ENCODE data around the gene HORMAD2.

HORMAD2 gene

DNA sequence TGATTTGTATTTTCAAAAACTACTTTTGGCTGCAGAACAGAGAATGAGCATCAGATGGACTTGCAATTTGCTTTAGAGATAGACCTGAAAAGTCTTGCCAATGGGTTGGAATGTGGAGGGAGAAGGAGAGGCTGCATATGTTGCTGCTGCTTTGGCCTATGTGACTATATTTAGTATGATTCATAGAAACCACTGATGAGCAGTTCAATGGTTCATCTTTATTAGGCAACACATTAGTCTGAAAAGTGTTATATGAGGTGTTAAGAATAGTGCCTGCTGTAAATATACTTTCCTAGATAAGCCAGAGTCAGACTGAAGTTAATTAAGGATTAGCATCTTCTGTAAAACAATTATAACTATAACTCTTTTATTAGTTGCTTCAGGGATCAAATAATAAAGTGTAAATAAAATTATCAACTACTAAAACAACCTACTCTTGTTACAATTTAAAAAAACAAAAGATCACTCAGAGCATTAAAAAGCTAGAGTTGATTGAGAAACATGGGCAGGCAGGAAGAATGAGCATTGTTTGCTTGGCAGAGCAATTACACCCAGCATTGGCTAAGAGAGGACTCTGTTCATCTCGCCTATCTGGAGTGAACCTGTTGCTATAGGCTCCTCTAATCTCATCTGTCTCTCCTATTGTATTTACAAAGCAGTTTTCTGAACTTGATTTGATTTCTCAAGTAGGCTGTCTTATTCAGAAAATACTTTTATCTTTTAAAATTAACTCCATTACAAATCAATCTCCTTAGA lies 36.3 kb downstream of the HORMAD2 start:
- no peak overlapping the region for H3K4me3 ChIP-seq (ENCODE audit: low read depth, low read length)
- DNase-seq (ENCODE audit: low read depth) = peak; percentile 67
- TF ChIP-seq, protein P1, sequence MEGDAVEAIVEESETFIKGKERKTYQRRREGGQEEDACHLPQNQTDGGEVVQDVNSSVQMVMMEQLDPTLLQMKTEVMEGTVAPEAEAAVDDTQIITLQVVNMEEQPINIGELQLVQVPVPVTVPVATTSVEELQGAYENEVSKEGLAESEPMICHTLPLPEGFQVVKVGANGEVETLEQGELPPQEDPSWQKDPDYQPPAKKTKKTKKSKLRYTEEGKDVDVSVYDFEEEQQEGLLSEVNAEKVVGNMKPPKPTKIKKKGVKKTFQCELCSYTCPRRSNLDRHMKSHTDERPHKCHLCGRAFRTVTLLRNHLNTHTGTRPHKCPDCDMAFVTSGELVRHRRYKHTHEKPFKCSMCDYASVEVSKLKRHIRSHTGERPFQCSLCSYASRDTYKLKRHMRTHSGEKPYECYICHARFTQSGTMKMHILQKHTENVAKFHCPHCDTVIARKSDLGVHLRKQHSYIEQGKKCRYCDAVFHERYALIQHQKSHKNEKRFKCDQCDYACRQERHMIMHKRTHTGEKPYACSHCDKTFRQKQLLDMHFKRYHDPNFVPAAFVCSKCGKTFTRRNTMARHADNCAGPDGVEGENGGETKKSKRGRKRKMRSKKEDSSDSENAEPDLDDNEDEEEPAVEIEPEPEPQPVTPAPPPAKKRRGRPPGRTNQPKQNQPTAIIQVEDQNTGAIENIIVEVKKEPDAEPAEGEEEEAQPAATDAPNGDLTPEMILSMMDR (conservative IDR thresholded peaks at IDR 0.05; ENCODE audit: low read depth, low read length) = no peak

DNA sequence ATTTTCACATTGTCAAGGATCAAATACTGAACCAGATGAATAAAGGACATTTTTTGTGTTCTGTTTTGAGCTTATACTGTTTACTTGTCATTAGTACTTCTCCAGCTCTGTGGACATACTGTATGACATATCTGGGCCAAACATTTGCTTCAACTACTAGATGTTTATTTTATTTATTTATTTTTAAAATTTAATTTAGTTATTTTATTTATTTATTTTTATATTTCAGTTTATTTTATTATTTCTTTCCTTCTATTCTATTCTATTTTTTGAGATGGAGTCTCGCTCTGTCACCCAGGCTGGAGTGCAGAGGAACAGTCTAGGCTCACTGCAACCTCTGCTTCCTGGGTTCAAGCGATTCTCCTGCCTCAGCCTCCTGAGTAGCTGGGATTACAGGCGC lies 37.0 kb downstream of the HORMAD2 start:
- no peak overlapping the region for H3K4me3 ChIP-seq (ENCODE audit: low read depth, low read length)
- DNase-seq (ENCODE audit: low read depth) = no peak
- TF ChIP-seq, protein P1 (conservative IDR thresholded peaks at IDR 0.05; ENCODE audit: low read depth, low read length) = no peak

- TF ChIP-seq, protein P1 (conservative IDR thresholded peaks at IDR 0.05; ENCODE audit: low read depth, low read length) = no peak
- no peak overlapping the region for H3K4me3 ChIP-seq (ENCODE audit: low read depth, low read length)
- DNase-seq (ENCODE audit: low read depth) = no peak
These were observed 38.0 kb downstream of the HORMAD2 start for GRCh38 chr22:30118291-30118690.

- TF ChIP-seq, protein P1 (conservative IDR thresholded peaks at IDR 0.05; ENCODE audit: low read depth, low read length) = no peak
- DNase-seq (ENCODE audit: low read depth) = no peak
- H3K4me3 ChIP-seq (ENCODE audit: low read depth, low read length) = no peak overlapping the region
These were observed 41.7 kb downstream of the HORMAD2 start for GRCh38 chr22:30121960-30122359.

DNA sequence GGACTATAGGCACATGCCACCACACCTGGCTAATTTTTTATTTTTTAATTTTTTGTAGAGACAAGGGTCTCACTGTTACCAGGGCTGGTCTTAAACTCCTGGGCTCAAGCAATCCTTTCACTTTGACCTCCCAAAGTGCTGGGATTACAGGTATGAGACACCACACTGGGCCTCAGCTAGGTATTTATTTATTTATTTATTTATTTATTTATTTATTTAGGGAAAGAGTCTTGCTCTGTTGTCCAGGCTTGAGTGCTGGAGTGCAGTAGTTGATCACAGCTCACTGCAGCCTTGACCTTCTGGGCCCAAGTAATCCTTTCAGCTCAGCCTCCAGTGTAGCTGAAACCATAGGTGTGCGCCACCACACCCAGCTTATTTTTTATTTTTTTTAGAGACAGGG lies 43.2 kb downstream of the HORMAD2 start:
- TF ChIP-seq, protein P1 (conservative IDR thresholded peaks at IDR 0.05; ENCODE audit: low read depth, low read length) = no peak
- DNase-seq (ENCODE audit: low read depth) = no peak
- H3K4me3 ChIP-seq (ENCODE audit: low read depth, low read length) = no peak overlapping the region

- DNase-seq (ENCODE audit: low read depth) = peak; percentile 81
- no peak overlapping the region for H3K4me3 ChIP-seq (ENCODE audit: low read depth, low read length)
- TF ChIP-seq, protein P1 (conservative IDR thresholded peaks at IDR 0.05; ENCODE audit: low read depth, low read length) = no peak
These were observed 47.5 kb downstream of the HORMAD2 start for GRCh38 chr22:30127749-30128166.

- DNase-seq (ENCODE audit: low read depth) = no peak
- H3K4me3 ChIP-seq (ENCODE audit: low read depth, low read length) = no peak overlapping the region
- TF ChIP-seq, protein P1 (conservative IDR thresholded peaks at IDR 0.05; ENCODE audit: low read depth, low read length) = no peak
These were observed 48.2 kb downstream of the HORMAD2 start for GRCh38 chr22:30128511-30128910.
